Liver (tissue), 9 donors: ENCODE data around the gene TRMT2A. TPM values are rescaled to one million over a fixed set of nuclear protein-coding genes. Genes with fewer than 3 reads are reported as not detected.

ENCODE experiments used
- DNase-seq: peaks from one replicate; pipeline ENCODE4 v3.0.0-alpha.2; 2017; ENCODE audit warnings: low spot score
- H3K27ac ChIP-seq, 2 donors: one replicate each; pipeline ENCODE4 v1.7.0; 2013; ENCODE audit warnings: inconsistent platforms in 2 of 2, low read length in 2 of 2, control low read depth in 1 of 2, low read depth in 1 of 2, mild to moderate bottlenecking in 1 of 2
- H3K27me3 ChIP-seq, 4 donors: one replicate each; pipeline versions ENCODE4 v1.6.1 to v1.7.0; 2013; ENCODE audit warnings: low read length in 3 of 4, inconsistent platforms in 1 of 4, mild to moderate bottlenecking in 1 of 4, moderate library complexity in 1 of 4; ENCODE audit not compliant: control insufficient read depth in 4 of 4, insufficient read depth in 4 of 4
- H3K36me3 ChIP-seq, 4 donors: one replicate each; pipeline versions ENCODE4 v1.6.1 to v1.7.0; 2013; ENCODE audit warnings: low read length in 3 of 4, mild to moderate bottlenecking in 3 of 4, low read depth in 1 of 4, moderate library complexity in 1 of 4; ENCODE audit not compliant: control insufficient read depth in 4 of 4, insufficient read depth in 3 of 4
- H3K4me1 ChIP-seq, 4 donors: one replicate each; pipeline versions ENCODE4 v1.6.1 to v1.7.0; 2013; ENCODE audit warnings: low read length in 3 of 4, mild to moderate bottlenecking in 3 of 4, moderate library complexity in 1 of 4; ENCODE audit not compliant: control insufficient read depth in 4 of 4, insufficient read depth in 4 of 4
- H3K4me3 ChIP-seq, 3 donors: one replicate each; pipeline versions ENCODE4 v1.6.1 to v1.7.0; 2013; ENCODE audit warnings: low read length in 3 of 3, control low read depth in 1 of 3, low read depth in 1 of 3, mild to moderate bottlenecking in 1 of 3
- H3K9ac ChIP-seq, 2 donors: one replicate each; pipeline ENCODE4 v1.7.0; 2013; ENCODE audit warnings: low read length in 2 of 2, mild to moderate bottlenecking in 2 of 2, moderate library complexity in 2 of 2, control low read depth in 1 of 2, low read depth in 1 of 2
- H3K9me3 ChIP-seq, 4 donors: one replicate each; pipeline versions ENCODE4 v1.6.1 to v1.7.0; 2013; ENCODE audit warnings: low read length in 3 of 4; ENCODE audit not compliant: control insufficient read depth in 4 of 4
- FOXA1 ChIP-seq: IDR thresholded peaks from 2 replicates; pipeline ENCODE4 v1.6.1; 2016; ENCODE audit warnings: antibody characterized with exemption
- FOXA2 ChIP-seq: IDR thresholded peaks from 2 replicates; pipeline ENCODE4 v1.6.1; 2016; ENCODE audit warnings: antibody characterized with exemption
- HNF4A ChIP-seq, 2 donors: conservative IDR thresholded peaks; 2 replicates each; pipeline ENCODE4 v1.6.1; 2016; ENCODE audit warnings: antibody characterized with exemption in 2 of 2, mild to moderate bottlenecking in 2 of 2
- JUND ChIP-seq, 2 donors: IDR thresholded peaks; 2 replicates each; pipeline ENCODE4 v1.6.1; 2016; ENCODE audit warnings: antibody characterized with exemption in 2 of 2
- MAX ChIP-seq: IDR thresholded peaks from 2 replicates; pipeline ENCODE4 v1.6.1; 2016; ENCODE audit warnings: antibody characterized with exemption
- NR2F2 ChIP-seq: IDR thresholded peaks from 2 replicates; pipeline ENCODE4 v1.6.1; 2016; ENCODE audit warnings: antibody characterized with exemption
- RAD21 ChIP-seq, 2 donors: IDR thresholded peaks; 2 replicates each; pipeline ENCODE4 v1.6.1; 2016; ENCODE audit warnings: antibody characterized with exemption in 2 of 2, mild to moderate bottlenecking in 2 of 2
- SP1 ChIP-seq: IDR thresholded peaks from 2 replicates; pipeline ENCODE4 v1.6.1; 2018; ENCODE audit warnings: antibody characterized with exemption, mild to moderate bottlenecking
- YY1 ChIP-seq: IDR thresholded peaks from 2 replicates; pipeline ENCODE4 v1.6.1; 2016; ENCODE audit warnings: antibody characterized with exemption, mild to moderate bottlenecking
- WGBS: extraction: QIAGEN DNeasy Blood & Tissue Kit; methylation state at CpG from one replicate; pipeline ENCODE4 v1.1.7; 2013; 5-methylcytosine and 5-hydroxymethylcytosine counted together
- polyA plus RNA-seq, 2 donors: library from polyadenylated mRNA; stranded (reverse) in 1 of 2; unstranded in 1 of 2; fragments of 200-250 nt in 1 of 2; fragments of >200 nt in 1 of 2; fragmentation: Nextera tagmentation in 1 of 2; extraction: Ambion mirVana in 1 of 2; gene quantifications; one replicate each; pipeline versions ENCODE4 v1.2.1 to v1.2.3, GENCODE V29; 2013 to 2015
- total RNA-seq, 2 donors: library from RNA; depleted of rRNA; stranded (reverse); fragments of >200 nt; gene quantifications; one replicate each; pipeline ENCODE4 v1.2.3, GENCODE V29; 2014
- TF ChIP-seq, protein P1 (sequence below): fragments of 150-350 bp; IDR thresholded peaks from 2 replicates; pipeline ENCODE4 v1.5.1; 2017; ENCODE audit warnings: improper control_type of control experiment, low read depth, low read length; ENCODE audit not compliant: missing input control
- TF ChIP-seq, protein P2 (sequence below): IDR thresholded peaks from 2 replicates; pipeline ENCODE4 v1.6.1; 2016; ENCODE audit warnings: antibody characterized with exemption, mild to moderate bottlenecking
- TF ChIP-seq, protein P3 (sequence below): IDR thresholded peaks from 2 replicates; pipeline ENCODE4 v1.6.1; 2016; ENCODE audit warnings: antibody characterized with exemption
- TF ChIP-seq, protein P4 (sequence below): IDR thresholded peaks from 2 replicates; pipeline ENCODE4 v1.6.1; 2016; ENCODE audit warnings: antibody characterized with exemption
- donor health status: healthy.
- donor health status: healthy.
- donor health status: healthy.
- donor health status: healthy.
- donor health status: healthy.

TRMT2A gene
- total and polyA plus RNA-seq, 4 donors, result 19.9 to 32.9 (median 25.2) TPM

GRCh38 chr22:20111689-20112622 is 5.1 kb downstream of the TRMT2A start:
- no peaks in the 10 kb centered on the region for H3K27me3 ChIP-seq
- no peak overlapping the region for H3K27ac ChIP-seq
- WGBS, result 75% methylated on average over 7 of the region's 7 CpGs
- H3K9me3 ChIP-seq, result no peaks in the 10 kb centered on the region
- DNase-seq, result no peak
- no peak overlapping the region for H3K9ac ChIP-seq
- no peak for TF ChIP-seq YY1
- no peak for TF ChIP-seq RAD21 (IDR thresholded peaks at IDR 0.05)
- no peak for TF ChIP-seq HNF4A (conservative IDR thresholded peaks at IDR 0.05)
- TF ChIP-seq SP1, result no peak
- peaks cover 29 to 74% (median 46%) of the 10 kb centered on the region in 4 donors for H3K36me3 ChIP-seq
- H3K4me3 ChIP-seq, result no peak overlapping the region
- H3K4me1 ChIP-seq, result peaks cover 6 to 29% (median 17%) of the 10 kb centered on the region in 4 donors

- Histone ChIP-seq H3K27me3 (no peaks in the 10 kb centered on the region), H3K36me3 (peaks cover 34 to 82% (median 52%) of the 10 kb centered on the region in 4 donors), H3K4me1 (peaks cover 6 to 26% (median 13%) of the 10 kb centered on the region in 4 donors), H3K27ac (peak overlapping the region in 1 of 2 donors; percentile 47), H3K9ac (no peak overlapping the region), H3K4me3 (no peak overlapping the region), H3K9me3 (no peaks in the 10 kb centered on the region)
- WGBS, result 66% methylated on average over 14 of the region's 14 CpGs
- DNase-seq, result no peak
- TF ChIP-seq, protein P1, sequence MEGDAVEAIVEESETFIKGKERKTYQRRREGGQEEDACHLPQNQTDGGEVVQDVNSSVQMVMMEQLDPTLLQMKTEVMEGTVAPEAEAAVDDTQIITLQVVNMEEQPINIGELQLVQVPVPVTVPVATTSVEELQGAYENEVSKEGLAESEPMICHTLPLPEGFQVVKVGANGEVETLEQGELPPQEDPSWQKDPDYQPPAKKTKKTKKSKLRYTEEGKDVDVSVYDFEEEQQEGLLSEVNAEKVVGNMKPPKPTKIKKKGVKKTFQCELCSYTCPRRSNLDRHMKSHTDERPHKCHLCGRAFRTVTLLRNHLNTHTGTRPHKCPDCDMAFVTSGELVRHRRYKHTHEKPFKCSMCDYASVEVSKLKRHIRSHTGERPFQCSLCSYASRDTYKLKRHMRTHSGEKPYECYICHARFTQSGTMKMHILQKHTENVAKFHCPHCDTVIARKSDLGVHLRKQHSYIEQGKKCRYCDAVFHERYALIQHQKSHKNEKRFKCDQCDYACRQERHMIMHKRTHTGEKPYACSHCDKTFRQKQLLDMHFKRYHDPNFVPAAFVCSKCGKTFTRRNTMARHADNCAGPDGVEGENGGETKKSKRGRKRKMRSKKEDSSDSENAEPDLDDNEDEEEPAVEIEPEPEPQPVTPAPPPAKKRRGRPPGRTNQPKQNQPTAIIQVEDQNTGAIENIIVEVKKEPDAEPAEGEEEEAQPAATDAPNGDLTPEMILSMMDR, result peak; percentile 33
- peak in 1 of 2 donors; percentile 52 for TF ChIP-seq RAD21 (IDR thresholded peaks at IDR 0.05)
- no peak for TF ChIP-seq MAX
- no peak for TF ChIP-seq SP1
- TF ChIP-seq HNF4A (conservative IDR thresholded peaks at IDR 0.05), result peak in 1 of 2 donors; percentile 22
Observed at GRCh38 chr22:20111045-20111688, 5.9 kb downstream of the TRMT2A start.

DNA sequence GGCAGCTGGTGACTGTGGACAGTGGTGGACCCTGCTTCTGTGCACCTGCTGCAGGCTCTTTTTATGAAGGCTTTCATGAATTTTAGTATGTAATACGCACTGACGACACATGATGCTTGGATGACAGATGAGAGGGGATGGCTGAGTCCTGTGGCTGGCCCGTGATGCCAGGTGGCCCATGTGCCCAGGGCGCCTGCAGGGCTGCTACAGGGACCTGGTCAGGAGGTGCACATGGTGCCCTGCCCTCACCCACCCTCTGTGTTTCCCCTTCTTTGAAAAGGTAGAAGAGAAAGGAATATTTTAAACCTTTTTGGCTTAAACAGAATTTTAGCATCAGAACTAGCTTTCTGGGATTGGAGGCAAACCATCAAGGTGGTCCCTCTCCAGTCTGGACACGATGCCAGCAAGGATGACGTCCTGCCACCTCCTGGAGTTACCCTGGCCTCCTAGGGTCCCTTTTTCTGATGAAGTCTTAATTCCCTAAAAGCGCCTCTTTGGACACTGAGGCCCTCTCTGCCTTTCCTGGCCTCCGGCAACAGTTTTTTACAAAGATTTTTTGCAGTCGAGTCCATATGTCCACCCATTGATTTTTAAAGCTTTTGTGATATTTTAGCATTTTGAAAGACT is 6.6 kb downstream of the TRMT2A start:
- WGBS, result 93% methylated on average over 9 of the region's 9 CpGs
- DNase-seq, result no peak
- H3K36me3 ChIP-seq, result peaks cover 35 to 88% (median 54%) of the 10 kb centered on the region in 4 donors
- H3K9me3 ChIP-seq, result no peaks in the 10 kb centered on the region
- H3K4me3 ChIP-seq, result no peak overlapping the region
- H3K4me1 ChIP-seq, result peaks cover 0 to 24% (median 8%) of the 10 kb centered on the region in 4 donors
- H3K9ac ChIP-seq, result no peak overlapping the region
- H3K27ac ChIP-seq, result peak overlapping the region in 1 of 2 donors; percentile 47
- H3K27me3 ChIP-seq, result no peaks in the 10 kb centered on the region
- TF ChIP-seq FOXA1, result no peak
- TF ChIP-seq, protein P2, sequence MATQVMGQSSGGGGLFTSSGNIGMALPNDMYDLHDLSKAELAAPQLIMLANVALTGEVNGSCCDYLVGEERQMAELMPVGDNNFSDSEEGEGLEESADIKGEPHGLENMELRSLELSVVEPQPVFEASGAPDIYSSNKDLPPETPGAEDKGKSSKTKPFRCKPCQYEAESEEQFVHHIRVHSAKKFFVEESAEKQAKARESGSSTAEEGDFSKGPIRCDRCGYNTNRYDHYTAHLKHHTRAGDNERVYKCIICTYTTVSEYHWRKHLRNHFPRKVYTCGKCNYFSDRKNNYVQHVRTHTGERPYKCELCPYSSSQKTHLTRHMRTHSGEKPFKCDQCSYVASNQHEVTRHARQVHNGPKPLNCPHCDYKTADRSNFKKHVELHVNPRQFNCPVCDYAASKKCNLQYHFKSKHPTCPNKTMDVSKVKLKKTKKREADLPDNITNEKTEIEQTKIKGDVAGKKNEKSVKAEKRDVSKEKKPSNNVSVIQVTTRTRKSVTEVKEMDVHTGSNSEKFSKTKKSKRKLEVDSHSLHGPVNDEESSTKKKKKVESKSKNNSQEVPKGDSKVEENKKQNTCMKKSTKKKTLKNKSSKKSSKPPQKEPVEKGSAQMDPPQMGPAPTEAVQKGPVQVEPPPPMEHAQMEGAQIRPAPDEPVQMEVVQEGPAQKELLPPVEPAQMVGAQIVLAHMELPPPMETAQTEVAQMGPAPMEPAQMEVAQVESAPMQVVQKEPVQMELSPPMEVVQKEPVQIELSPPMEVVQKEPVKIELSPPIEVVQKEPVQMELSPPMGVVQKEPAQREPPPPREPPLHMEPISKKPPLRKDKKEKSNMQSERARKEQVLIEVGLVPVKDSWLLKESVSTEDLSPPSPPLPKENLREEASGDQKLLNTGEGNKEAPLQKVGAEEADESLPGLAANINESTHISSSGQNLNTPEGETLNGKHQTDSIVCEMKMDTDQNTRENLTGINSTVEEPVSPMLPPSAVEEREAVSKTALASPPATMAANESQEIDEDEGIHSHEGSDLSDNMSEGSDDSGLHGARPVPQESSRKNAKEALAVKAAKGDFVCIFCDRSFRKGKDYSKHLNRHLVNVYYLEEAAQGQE, result no peak
- TF ChIP-seq, protein P1, result no peak
- no peak for TF ChIP-seq NR2F2
- TF ChIP-seq, protein P3, sequence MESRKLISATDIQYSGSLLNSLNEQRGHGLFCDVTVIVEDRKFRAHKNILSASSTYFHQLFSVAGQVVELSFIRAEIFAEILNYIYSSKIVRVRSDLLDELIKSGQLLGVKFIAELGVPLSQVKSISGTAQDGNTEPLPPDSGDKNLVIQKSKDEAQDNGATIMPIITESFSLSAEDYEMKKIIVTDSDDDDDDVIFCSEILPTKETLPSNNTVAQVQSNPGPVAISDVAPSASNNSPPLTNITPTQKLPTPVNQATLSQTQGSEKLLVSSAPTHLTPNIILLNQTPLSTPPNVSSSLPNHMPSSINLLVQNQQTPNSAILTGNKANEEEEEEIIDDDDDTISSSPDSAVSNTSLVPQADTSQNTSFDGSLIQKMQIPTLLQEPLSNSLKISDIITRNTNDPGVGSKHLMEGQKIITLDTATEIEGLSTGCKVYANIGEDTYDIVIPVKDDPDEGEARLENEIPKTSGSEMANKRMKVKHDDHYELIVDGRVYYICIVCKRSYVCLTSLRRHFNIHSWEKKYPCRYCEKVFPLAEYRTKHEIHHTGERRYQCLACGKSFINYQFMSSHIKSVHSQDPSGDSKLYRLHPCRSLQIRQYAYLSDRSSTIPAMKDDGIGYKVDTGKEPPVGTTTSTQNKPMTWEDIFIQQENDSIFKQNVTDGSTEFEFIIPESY, result no peak
- no peak for TF ChIP-seq RAD21 (IDR thresholded peaks at IDR 0.05)
- TF ChIP-seq YY1, result no peak
- no peak for TF ChIP-seq JUND (IDR thresholded peaks at IDR 0.05)
- TF ChIP-seq, protein P4, sequence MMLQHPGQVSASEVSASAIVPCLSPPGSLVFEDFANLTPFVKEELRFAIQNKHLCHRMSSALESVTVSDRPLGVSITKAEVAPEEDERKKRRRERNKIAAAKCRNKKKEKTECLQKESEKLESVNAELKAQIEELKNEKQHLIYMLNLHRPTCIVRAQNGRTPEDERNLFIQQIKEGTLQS, result no peak
- TF ChIP-seq FOXA2, result no peak
